HL-60 (cell line): ENCODE data around the gene AKAP13.

Experiments used
- DNase-seq, 2 experiments: peaks; one replicate each; pipeline ENCODE4 v3.0.0-alpha.2; 2010 to 2020; ENCODE audit warnings: low read depth in 1 of 2, low spot score in 1 of 2
- H3K27ac ChIP-seq: fragments of 250-450 bp; sonication (Bioruptor Pico); replicated peaks from 2 replicates; pipeline ENCODE4 v1.5.1; 2020; ENCODE audit warnings: mild to moderate bottlenecking, moderate library complexity
- H3K27me3 ChIP-seq: fragments of 250-450 bp; sonication (Bioruptor Pico); 2 replicates; pipeline ENCODE4 v1.5.1; 2021; ENCODE audit warnings: mild to moderate bottlenecking, moderate library complexity; ENCODE audit not compliant: insufficient read depth, poor library complexity, severe bottlenecking
- H3K4me3 ChIP-seq: replicated peaks from 2 replicates; pipeline ENCODE4 v1.5.1; 2011; ENCODE audit warnings: mild to moderate bottlenecking, control low read depth, low read length; ENCODE audit not compliant: insufficient read depth
- CTCF ChIP-seq: IDR thresholded peaks from one replicate; pipeline ENCODE4 v1.5.1; 2011; ENCODE audit warnings: low read length, control low read depth, inconsistent platforms; ENCODE audit not compliant: insufficient read depth
- GABPA ChIP-seq: IDR thresholded peaks from 2 replicates; pipeline ENCODE4 v1.6.1; 2012; ENCODE audit warnings: low read depth
- POLR2AphosphoS5 ChIP-seq: IDR thresholded peaks from 2 replicates; pipeline ENCODE4 v1.6.1; 2012; ENCODE audit warnings: low read depth
- SPI1 ChIP-seq: IDR thresholded peaks from 2 replicates; pipeline ENCODE4 v1.6.1; 2012; ENCODE audit warnings: low read depth, mild to moderate bottlenecking, borderline replicate concordance
- TF ChIP-seq, protein P1 (sequence below): IDR thresholded peaks from 2 replicates; pipeline ENCODE4 v1.6.1; 2012; ENCODE audit warnings: low read depth; ENCODE audit not compliant: insufficient replicate concordance

Gene AKAP13

GRCh38 chr15:85685356-85685755 is 305.0 kb downstream of the AKAP13 start:
- Histone ChIP-seq H3K27ac (no peak overlapping the region), H3K27me3 (no peaks in the 10 kb centered on the region), H3K4me3 (no peak overlapping the region)
- DNase-seq: no peak
- no peak for TF ChIP-seq SPI1

DNA sequence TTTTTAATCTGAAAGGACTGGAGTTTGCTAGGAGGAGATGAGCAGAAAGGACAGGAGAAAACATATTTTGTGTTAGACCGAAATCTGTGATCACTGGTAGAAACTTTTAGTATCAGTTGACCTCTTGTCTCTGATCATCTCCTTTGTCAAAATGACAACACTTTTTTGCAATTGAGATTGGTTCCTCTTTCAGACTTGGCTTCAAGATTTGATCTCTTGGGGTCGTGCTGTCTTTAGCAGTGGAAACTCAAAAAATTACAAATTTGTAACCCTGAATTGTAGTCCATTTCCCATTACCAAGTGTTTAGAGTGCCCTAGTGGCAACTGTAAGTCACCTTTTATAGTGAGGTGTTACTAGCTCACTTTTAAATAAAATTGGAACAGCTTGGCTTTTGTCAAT is 306.9 kb downstream of the AKAP13 start:
- DNase-seq: no peak
- H3K4me3 ChIP-seq: no peak overlapping the region
- H3K27ac ChIP-seq: no peak overlapping the region
- TF ChIP-seq CTCF (no peak), SPI1 (no peak), POLR2AphosphoS5 (no peak)
- TF ChIP-seq, protein P1, sequence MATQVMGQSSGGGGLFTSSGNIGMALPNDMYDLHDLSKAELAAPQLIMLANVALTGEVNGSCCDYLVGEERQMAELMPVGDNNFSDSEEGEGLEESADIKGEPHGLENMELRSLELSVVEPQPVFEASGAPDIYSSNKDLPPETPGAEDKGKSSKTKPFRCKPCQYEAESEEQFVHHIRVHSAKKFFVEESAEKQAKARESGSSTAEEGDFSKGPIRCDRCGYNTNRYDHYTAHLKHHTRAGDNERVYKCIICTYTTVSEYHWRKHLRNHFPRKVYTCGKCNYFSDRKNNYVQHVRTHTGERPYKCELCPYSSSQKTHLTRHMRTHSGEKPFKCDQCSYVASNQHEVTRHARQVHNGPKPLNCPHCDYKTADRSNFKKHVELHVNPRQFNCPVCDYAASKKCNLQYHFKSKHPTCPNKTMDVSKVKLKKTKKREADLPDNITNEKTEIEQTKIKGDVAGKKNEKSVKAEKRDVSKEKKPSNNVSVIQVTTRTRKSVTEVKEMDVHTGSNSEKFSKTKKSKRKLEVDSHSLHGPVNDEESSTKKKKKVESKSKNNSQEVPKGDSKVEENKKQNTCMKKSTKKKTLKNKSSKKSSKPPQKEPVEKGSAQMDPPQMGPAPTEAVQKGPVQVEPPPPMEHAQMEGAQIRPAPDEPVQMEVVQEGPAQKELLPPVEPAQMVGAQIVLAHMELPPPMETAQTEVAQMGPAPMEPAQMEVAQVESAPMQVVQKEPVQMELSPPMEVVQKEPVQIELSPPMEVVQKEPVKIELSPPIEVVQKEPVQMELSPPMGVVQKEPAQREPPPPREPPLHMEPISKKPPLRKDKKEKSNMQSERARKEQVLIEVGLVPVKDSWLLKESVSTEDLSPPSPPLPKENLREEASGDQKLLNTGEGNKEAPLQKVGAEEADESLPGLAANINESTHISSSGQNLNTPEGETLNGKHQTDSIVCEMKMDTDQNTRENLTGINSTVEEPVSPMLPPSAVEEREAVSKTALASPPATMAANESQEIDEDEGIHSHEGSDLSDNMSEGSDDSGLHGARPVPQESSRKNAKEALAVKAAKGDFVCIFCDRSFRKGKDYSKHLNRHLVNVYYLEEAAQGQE: no peak
- no peaks in the 10 kb centered on the region for H3K27me3 ChIP-seq

GRCh38 chr15:85688711-85689110 is 308.3 kb downstream of the AKAP13 start:
- H3K4me3 ChIP-seq: no peak overlapping the region
- DNase-seq: no peak
- H3K27ac ChIP-seq: peak overlapping the region; percentile 89
- TF ChIP-seq CTCF (no peak), POLR2AphosphoS5 (no peak), GABPA (no peak), SPI1 (no peak)
- TF ChIP-seq, protein P1: no peak
- H3K27me3 ChIP-seq: no peaks in the 10 kb centered on the region

- H3K27ac ChIP-seq: peak overlapping the region; percentile 89
- no peaks in the 10 kb centered on the region for H3K27me3 ChIP-seq
- TF ChIP-seq SPI1 (peak; percentile 65; the same call in 1 of the 2 replicates), CTCF (no peak), POLR2AphosphoS5 (peak; percentile 95), GABPA (no peak)
- TF ChIP-seq, protein P1: peak; percentile 73
- peak overlapping the region; percentile 28 for H3K4me3 ChIP-seq
- DNase-seq: peak; percentile 43 to 78
Measured at GRCh38 chr15:85689729-85690128, 309.3 kb downstream of the AKAP13 start.
